Transverse colon (tissue), 4 donors: ENCODE data around the gene DLAT. TPM values are rescaled to one million over a fixed set of nuclear protein-coding genes. Genes with fewer than 3 reads are reported as not detected.
A peak's percentile ranks its signal among the peaks of the same experiment; 100 is the strongest.
"Not testable (repeated sequence)": the region's sequence is repeated elsewhere in the genome, so short reads cannot be mapped to it uniquely, and the experiment has no call there.

Source experiments
- DNase-seq: peaks from one replicate; pipeline ENCODE4 v3.0.0-alpha.2; 2019
- H3K27ac ChIP-seq, 4 donors: fragments of 200-600 bp; sonication (generic); 2 replicates each; pipeline ENCODE4 v1.5.1; 2016 to 2018; ENCODE audit warnings: inconsistent platforms in 4 of 4
- H3K27me3 ChIP-seq: fragments of 200-600 bp; sonication (generic); 2 replicates; pipeline ENCODE4 v1.5.1; 2017; ENCODE audit warnings: inconsistent platforms
- H3K36me3 ChIP-seq, 4 donors: fragments of 200-600 bp; sonication (generic); 2 replicates each; pipeline ENCODE4 v1.5.1; 2017 to 2019; ENCODE audit warnings: inconsistent platforms in 4 of 4
- H3K4me1 ChIP-seq, 4 donors: fragments of 200-600 bp; sonication (generic); 2 replicates each; pipeline ENCODE4 v1.5.1; 2017 to 2020; ENCODE audit warnings: inconsistent platforms in 4 of 4
- H3K4me3 ChIP-seq, 4 donors: fragments of 200-600 bp; sonication (generic); 1 replicate in 1 of 4; 2 replicates in 3 of 4; pipeline versions ENCODE4 v1.5.1 to v1.6.1; 2017 to 2019; ENCODE audit warnings: inconsistent platforms in 4 of 4
- H3K9me3 ChIP-seq, 2 donors: fragments of 200-600 bp; sonication (generic); 2 replicates each; pipeline ENCODE4 v1.5.1; 2017 to 2019; ENCODE audit warnings: inconsistent platforms in 2 of 2
- EP300 ChIP-seq: sonication (generic); formaldehyde crosslinking; IDR thresholded peaks from one replicate; pipeline ENCODE4 v1.6.1; 2017; ENCODE audit warnings: antibody characterized with exemption, low read depth
- POLR2A ChIP-seq: fragments of 450-650 bp; IDR thresholded peaks from one replicate; pipeline ENCODE4 v1.6.1; 2016; ENCODE audit warnings: antibody characterized with exemption, mild to moderate bottlenecking, moderate library complexity
- POLR2AphosphoS5 ChIP-seq, 3 donors: sonication (generic); formaldehyde crosslinking; IDR thresholded peaks; one replicate each; pipeline ENCODE4 v1.6.1; 2016; ENCODE audit warnings: antibody characterized with exemption in 3 of 3
- WGBS, 2 donors: methylation state at CpG; one replicate each; pipeline ENCODE4 v1.1.5; 2018; ENCODE audit warnings: low coverage in 1 of 2; 5-methylcytosine and 5-hydroxymethylcytosine counted together
- in situ Hi-C, 4 donors: fragments of 200-750 bp; cut with MboI; loops; one replicate each; pipeline versions ENCODE4 v1.15.0 to v1.15.1; 2017; ENCODE audit warnings: low sequenced_read_pairs in 3 of 4, low pct_ligation_motif_present in 1 of 4, low pct_unique_long_range_greater_than_20kb in 1 of 4
- intact Hi-C: fragments of 100-400 bp; cut with DNase I; formaldehyde crosslinking; loops from one replicate; pipeline ENCODE4 v1.15.1; 2023; ENCODE audit warnings: low total_unique reads
- total RNA-seq, 4 donors: library from RNA; depleted of rRNA; stranded (reverse); fragments of >200 nt; gene quantifications; one replicate each; pipeline ENCODE4 v1.1.0, GENCODE V29; 2016
- TF ChIP-seq, protein P1 (sequence below), 5 experiments: fragments of 200-600 bp in 3 of 5; fragments of 450-650 bp in 2 of 5; sonication (generic) in 3 of 5; IDR thresholded peaks; 1 replicate in 2 of 5; 2 replicates in 3 of 5; pipeline ENCODE4 v1.5.1; 2016 to 2017; ENCODE audit warnings: antibody characterized with exemption in 5 of 5, inconsistent platforms in 3 of 5, mild to moderate bottlenecking in 2 of 5, moderate library complexity in 1 of 5

DLAT gene
- total RNA-seq, 4 donors from 2014 or later = 20.2 to 40.3 (median 23.8) TPM

DNA sequence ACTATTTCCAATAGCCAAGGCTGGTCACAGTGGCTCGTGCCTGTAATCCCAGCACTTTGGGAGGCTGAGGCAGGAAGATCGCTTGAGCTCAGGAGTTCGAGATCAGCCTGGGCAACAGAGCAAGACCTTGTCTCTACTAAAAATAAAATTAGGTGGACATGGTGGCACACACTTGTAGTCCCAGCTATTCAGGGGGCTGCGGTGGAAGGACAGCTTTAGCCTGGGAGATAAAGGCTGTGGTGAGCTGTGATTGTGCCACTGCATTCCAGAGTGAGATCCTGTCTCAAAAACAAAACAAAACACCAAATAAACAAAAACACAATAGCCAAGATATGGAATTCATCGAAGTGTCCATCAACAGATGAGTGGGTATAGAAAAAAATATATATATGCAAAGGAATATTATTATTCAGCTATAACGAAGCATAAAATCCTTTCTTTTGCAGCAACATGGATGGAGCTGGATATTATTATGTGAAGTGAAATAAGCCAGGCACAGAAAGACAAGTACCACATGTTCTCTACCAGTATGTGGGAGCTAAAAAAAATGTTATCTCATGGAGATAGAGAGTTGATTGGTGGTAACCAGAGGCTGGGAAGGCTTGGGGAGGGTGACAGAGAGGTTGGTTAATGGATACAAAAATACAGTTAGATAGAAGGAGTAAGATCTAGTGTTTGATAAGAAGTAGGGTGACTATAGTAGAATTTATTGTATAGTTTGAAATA lies 22.6 kb upstream of the DLAT start:
- Histone ChIP-seq H3K27ac (no peak overlapping the region), H3K27me3 (no peaks in the 10 kb centered on the region), H3K4me1 (peaks cover 0 to 4% (median 0%) of the 10 kb centered on the region in 4 donors), H3K9me3 (no peaks in the 10 kb centered on the region), H3K4me3 (no peak overlapping the region), H3K36me3 (peaks cover 0 to 24% (median 5%) of the 10 kb centered on the region in 4 donors)
- TF ChIP-seq POLR2AphosphoS5 (IDR thresholded peaks at IDR 0.05) (no peak), EP300 (no peak), POLR2A (no peak)
- TF ChIP-seq, protein P1, sequence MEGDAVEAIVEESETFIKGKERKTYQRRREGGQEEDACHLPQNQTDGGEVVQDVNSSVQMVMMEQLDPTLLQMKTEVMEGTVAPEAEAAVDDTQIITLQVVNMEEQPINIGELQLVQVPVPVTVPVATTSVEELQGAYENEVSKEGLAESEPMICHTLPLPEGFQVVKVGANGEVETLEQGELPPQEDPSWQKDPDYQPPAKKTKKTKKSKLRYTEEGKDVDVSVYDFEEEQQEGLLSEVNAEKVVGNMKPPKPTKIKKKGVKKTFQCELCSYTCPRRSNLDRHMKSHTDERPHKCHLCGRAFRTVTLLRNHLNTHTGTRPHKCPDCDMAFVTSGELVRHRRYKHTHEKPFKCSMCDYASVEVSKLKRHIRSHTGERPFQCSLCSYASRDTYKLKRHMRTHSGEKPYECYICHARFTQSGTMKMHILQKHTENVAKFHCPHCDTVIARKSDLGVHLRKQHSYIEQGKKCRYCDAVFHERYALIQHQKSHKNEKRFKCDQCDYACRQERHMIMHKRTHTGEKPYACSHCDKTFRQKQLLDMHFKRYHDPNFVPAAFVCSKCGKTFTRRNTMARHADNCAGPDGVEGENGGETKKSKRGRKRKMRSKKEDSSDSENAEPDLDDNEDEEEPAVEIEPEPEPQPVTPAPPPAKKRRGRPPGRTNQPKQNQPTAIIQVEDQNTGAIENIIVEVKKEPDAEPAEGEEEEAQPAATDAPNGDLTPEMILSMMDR (IDR thresholded peaks at IDR 0.05) = no peak
- intact Hi-C loops (no loop called here), in situ Hi-C loops (no loop called here)
- DNase-seq = no peak
- WGBS, 2 donors = 90 to 100% methylated on average over 3 to 6 of the region's 6 CpGs

DNA sequence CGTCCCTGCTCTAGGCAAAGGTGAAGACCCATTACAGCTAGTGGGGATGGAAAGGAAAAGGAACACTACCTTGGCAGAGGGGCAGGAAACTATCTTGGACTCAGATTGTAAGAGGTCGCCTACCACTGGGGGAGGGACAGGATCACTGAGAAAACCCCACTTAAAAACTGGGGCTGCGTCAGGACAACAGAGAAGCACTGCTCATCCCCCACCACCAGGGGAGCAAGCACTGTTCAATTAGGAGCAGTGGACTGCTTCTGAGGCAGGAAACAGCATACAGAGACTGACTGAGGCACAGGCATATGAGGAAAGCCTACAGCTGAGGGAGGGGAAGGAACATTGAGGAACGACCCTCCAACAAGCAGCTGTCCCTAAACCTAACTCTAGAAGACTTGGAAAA lies 20.8 kb upstream of the DLAT start:
- whole genome bisulfite sequencing, 2 donors = 78 to 80% methylated on average over 1 to 4 of the region's 4 CpGs
- H3K4me1 ChIP-seq = peaks cover 0 to 4% (median 0%) of the 10 kb centered on the region in 4 donors
- H3K9me3 ChIP-seq = no peaks in the 10 kb centered on the region
- intact Hi-C loops (no loop called here), in situ Hi-C loops (no loop called here)
- H3K27me3 ChIP-seq = no peaks in the 10 kb centered on the region
- no peak for DNase-seq
- no peak overlapping the region for H3K27ac ChIP-seq
- TF ChIP-seq POLR2A = no peak
- TF ChIP-seq, protein P1 (IDR thresholded peaks at IDR 0.05) = peak in 2 of 5 experiments; percentile 17 to 31
- peaks cover 0 to 8% (median under 1%) of the 10 kb centered on the region in 4 donors for H3K36me3 ChIP-seq
- H3K4me3 ChIP-seq = no peak overlapping the region

DNA sequence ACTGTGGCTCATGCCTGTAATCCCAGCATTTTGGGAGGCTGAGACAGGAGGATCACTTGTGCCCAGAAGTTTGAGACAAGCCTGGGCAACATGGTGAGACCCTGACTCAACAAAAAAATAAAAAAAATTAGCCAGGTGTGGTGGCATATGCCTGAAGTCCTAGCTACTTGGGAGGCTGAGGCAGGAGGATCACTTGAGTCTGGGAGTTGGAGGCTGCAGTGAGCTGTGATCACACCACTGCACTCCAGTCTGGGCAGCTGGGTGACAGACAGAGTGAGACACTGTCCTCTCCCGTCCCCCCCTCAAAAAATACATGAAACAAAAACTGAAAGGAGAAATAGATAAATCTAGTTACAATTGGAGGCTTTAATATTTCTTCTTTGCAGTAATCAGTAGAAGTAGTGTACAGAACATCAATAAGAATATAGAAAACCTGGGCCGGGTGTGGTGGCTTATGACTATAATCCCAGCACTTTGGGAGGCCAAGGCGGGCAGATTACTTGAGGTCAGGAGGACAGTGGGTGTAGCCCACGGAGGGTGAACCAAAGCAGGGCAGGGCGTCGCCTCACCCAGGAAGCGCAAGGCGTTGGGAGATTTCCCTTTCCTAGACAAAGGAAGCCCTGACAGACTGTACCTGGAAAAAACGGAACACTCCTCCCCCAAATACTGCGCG lies 19.6 kb upstream of the DLAT start:
- H3K4me3 ChIP-seq = peak overlapping the region in 1 of 4 donors; percentile 11
- 36 to 61% methylated on average over 5 to 11 of the region's 11 CpGs for WGBS, 2 donors
- TF ChIP-seq POLR2A (no peak), POLR2AphosphoS5 (IDR thresholded peaks at IDR 0.05) (no peak), EP300 (no peak)
- TF ChIP-seq, protein P1 (IDR thresholded peaks at IDR 0.05) = no peak
- peaks cover 0 to 1% (median 0%) of the 10 kb centered on the region in 4 donors for H3K36me3 ChIP-seq
- peaks cover 0 to 4% (median 0%) of the 10 kb centered on the region in 4 donors for H3K4me1 ChIP-seq
- H3K27me3 ChIP-seq = no peaks in the 10 kb centered on the region
- in situ Hi-C loops = no loop called here
- intact Hi-C loops = no loop called here
- H3K9me3 ChIP-seq = no peaks in the 10 kb centered on the region
- peak; percentile 79 for DNase-seq
- peak overlapping the region; percentile 68 to 77 (median 70) for H3K27ac ChIP-seq

DNA sequence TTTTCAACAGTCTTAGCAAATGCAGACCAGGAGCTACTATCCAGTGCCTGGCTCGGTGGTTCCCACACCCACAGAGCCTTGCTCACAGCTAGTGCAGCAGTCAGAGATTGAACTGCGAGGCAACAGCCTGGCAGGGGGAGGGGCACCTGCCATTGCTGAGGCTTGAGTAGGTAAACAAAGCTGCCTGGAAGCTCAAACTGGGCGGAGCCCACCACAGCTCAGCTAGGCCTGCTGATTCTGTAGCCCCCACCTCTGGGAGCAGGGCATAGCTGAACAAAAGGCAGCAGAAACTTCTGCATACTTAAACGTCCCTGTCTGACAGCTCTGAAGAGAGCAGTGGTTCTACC lies 19.1 kb upstream of the DLAT start:
- peak overlapping the region in 1 of 4 donors; percentile 11 for H3K4me3 ChIP-seq
- WGBS, 2 donors = 56 to 60% methylated on average over 1 to 4 of the region's 4 CpGs
- H3K36me3 ChIP-seq, in situ Hi-C loops, H3K9me3 ChIP-seq, H3K4me1 ChIP-seq, H3K27me3 ChIP-seq, intact Hi-C loops: not testable (repeated sequence)
- peak; percentile 61 for DNase-seq
- peak in 1 of 3 donors; percentile 50 for TF ChIP-seq POLR2AphosphoS5 (IDR thresholded peaks at IDR 0.05)
- H3K27ac ChIP-seq = peak overlapping the region; percentile 68 to 77 (median 70)

DNA sequence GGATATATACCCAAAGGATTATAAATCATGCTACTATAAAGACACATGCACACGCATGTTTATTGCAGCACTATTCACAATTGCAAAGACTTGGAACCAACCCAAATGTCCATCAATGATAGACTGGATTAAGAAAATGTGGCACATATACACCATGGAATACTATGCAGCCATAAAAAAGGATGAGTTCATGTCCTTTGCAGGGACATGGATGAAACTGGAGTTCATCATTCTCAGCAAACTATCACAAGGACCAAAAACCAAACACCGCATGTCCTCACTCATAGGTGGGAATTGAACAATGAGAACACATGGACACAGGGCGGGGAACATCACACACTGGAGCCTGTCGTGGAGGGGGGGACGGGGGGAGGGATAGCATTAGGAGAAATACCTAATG lies 13.8 kb upstream of the DLAT start:
- DNase-seq, intact Hi-C loops, H3K4me3 ChIP-seq, H3K27ac ChIP-seq, H3K4me1 ChIP-seq, H3K27me3 ChIP-seq, H3K36me3 ChIP-seq, in situ Hi-C loops, H3K9me3 ChIP-seq: not testable (repeated sequence)
- 86 to 100% methylated on average over 1 to 5 of the region's 5 CpGs for WGBS, 2 donors
